Activated naive CD8-positive, alpha-beta T cell treated with anti-CD3 and anti-CD28 coated beads, Interleukin-2, amount 10 ng/mL, durations not matched to agents 7 days and 5 days (primary cell): ENCODE results near the gene KIAA1958. TPM values are rescaled to one million over a fixed set of nuclear protein-coding genes. Genes with fewer than 3 reads are reported as not detected.
A peak's percentile ranks its signal among the peaks of the same experiment; 100 is the strongest.
"Not testable (repeated sequence)": the region's sequence is repeated elsewhere in the genome, so short reads cannot be mapped to it uniquely, and the experiment has no call there.

Experiments used
- ATAC-seq: fragments of 150-1000 bp; cut with Tn5 transposase; one replicate; pipeline ENCODE4 v1.10.0; 2021; ENCODE audit warnings: low read depth, moderate library complexity
- POLR2A ChIA-PET: fragments of 350-600 bp; sonication (Branson Sonifier 250); formaldehyde crosslinking; loops from one replicate; lab custom pipeline; 2021; ENCODE audit warnings: antibody characterized with exemption; lab: Charles Lee
- DNase-seq: peaks from one replicate; pipeline ENCODE4 v3.0.0; 2021
- H3K27ac Mint-ChIP-seq: one replicate; pipeline ENCODE4 v1.8.0; 2022; ENCODE audit warnings: mild to moderate bottlenecking, mixed read lengths
- H3K27me3 Mint-ChIP-seq: one replicate; pipeline ENCODE4 v1.8.0; 2022; ENCODE audit warnings: mild to moderate bottlenecking, moderate library complexity, mixed read lengths
- H3K36me3 Mint-ChIP-seq: one replicate; pipeline ENCODE4 v1.8.0; 2021; ENCODE audit warnings: mild to moderate bottlenecking, mixed read lengths
- H3K4me1 Mint-ChIP-seq: one replicate; pipeline ENCODE4 v1.8.0; 2021; ENCODE audit warnings: mixed read lengths
- H3K4me3 Mint-ChIP-seq: one replicate; pipeline ENCODE4 v1.8.0; 2022; ENCODE audit warnings: mild to moderate bottlenecking, moderate library complexity, mixed read lengths
- H3K9me3 Mint-ChIP-seq: one replicate; pipeline ENCODE4 v1.8.0; 2021; ENCODE audit warnings: mixed read lengths
- total RNA-seq, 2 experiments: library from RNA; stranded (reverse); gene quantifications; one replicate each; pipeline ENCODE4 v1.2.3, GENCODE V29; 2021

The KIAA1958 gene
- total RNA-seq, 2 experiments from 2014 or later, result 13.3 to 15.0 TPM

GRCh38 chr9:112664531-112664930, 177.9 kb downstream of the KIAA1958 start:
- Mint-ChIP-seq H3K27ac (no peak overlapping the region), H3K4me1 (peaks cover 3% of the 10 kb centered on the region), H3K9me3 (no peaks in the 10 kb centered on the region), H3K4me3 (no peak overlapping the region), H3K36me3 (no peaks in the 10 kb centered on the region), H3K27me3 (peaks cover 2% of the 10 kb centered on the region)
- ATAC-seq (no peak), DNase-seq (no peak)
- POLR2A ChIA-PET, result no interaction called here

- DNase-seq (no peak), ATAC-seq (no peak)
- Mint-ChIP-seq H3K27ac (no peak overlapping the region), H3K4me3 (no peak overlapping the region), H3K27me3 (peaks cover 2% of the 10 kb centered on the region), H3K9me3 (no peaks in the 10 kb centered on the region), H3K4me1 (peaks cover 3% of the 10 kb centered on the region), H3K36me3 (no peaks in the 10 kb centered on the region)
- POLR2A ChIA-PET, result no interaction called here
These were observed 178.7 kb downstream of the KIAA1958 start for GRCh38 chr9:112665347-112665746.

DNA sequence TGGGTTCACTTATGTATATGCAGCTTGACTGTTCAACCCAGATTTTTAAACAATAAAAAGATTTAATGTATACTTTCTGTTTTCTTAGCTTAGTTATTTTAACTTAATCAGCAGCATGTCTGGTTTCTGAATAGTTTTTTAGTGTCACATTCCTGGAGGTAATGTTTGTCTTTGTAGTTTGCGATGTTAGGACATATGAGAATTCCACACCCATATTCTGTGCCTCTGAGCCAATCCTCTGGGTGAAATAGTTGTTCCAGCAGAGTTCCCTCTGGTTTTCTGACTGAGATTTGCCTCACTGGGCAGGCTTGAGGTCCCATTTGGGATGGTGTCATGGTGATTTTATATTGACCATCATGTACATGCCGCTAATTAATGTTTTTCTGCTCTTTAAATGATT, 182.7 kb downstream of the KIAA1958 start:
- DNase-seq (no peak), ATAC-seq (no peak)
- no peaks in the 10 kb centered on the region for H3K36me3 Mint-ChIP-seq
- H3K4me1 Mint-ChIP-seq, result peaks cover 3% of the 10 kb centered on the region
- H3K9me3 Mint-ChIP-seq, result no peaks in the 10 kb centered on the region
- H3K4me3 Mint-ChIP-seq, result no peak overlapping the region
- no peak overlapping the region for H3K27ac Mint-ChIP-seq
- peaks cover 2% of the 10 kb centered on the region for H3K27me3 Mint-ChIP-seq
- POLR2A ChIA-PET, result no interaction called here

DNA sequence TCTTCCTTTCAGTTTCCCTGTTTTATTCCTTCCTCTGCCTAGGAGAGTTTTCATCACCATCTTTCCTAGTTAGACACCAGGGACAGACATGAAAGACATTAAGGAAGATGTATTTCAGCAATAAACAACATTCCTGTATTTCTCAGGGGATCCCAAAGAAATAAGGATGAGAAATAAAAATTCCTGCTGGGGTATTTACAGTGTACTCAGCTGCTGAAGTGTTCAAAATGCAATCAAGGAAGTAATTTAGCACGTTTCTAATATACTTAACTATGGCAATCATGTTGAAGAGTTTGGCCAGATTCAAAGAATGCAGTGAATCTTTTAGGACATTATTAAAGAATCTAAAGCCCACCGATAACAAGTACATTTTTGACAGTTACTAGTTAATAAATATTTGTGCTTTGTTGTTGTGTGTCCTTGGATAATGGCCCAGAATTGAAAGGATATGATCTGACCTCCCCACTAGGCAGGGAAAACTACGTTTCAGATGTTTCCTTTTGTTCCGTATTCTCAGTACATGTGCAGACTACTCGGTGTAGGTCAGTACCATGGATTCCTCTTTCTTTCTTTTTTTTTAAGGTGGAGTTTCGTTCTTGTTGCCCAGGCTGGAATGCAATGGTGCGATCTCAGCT, 184.5 kb downstream of the KIAA1958 start:
- no peak for ATAC-seq
- no peaks in the 10 kb centered on the region for H3K36me3 Mint-ChIP-seq
- peaks cover 6% of the 10 kb centered on the region for H3K4me1 Mint-ChIP-seq
- H3K4me3 Mint-ChIP-seq, result no peak overlapping the region
- H3K9me3 Mint-ChIP-seq, result no peaks in the 10 kb centered on the region
- peaks cover 2% of the 10 kb centered on the region for H3K27me3 Mint-ChIP-seq
- no peak for DNase-seq
- POLR2A ChIA-PET, result no interaction called here
- no peak overlapping the region for H3K27ac Mint-ChIP-seq

- POLR2A ChIA-PET, H3K4me1 Mint-ChIP-seq, H3K9me3 Mint-ChIP-seq, H3K27me3 Mint-ChIP-seq, H3K4me3 Mint-ChIP-seq, H3K27ac Mint-ChIP-seq, DNase-seq, H3K36me3 Mint-ChIP-seq, ATAC-seq: not testable (repeated sequence)
These were observed 186.6 kb downstream of the KIAA1958 start for GRCh38 chr9:112673221-112673620.

- POLR2A ChIA-PET, result no interaction called here
- Mint-ChIP-seq H3K36me3 (peaks cover 5% of the 10 kb centered on the region), H3K9me3 (peaks cover 12% of the 10 kb centered on the region), H3K27ac (no peak overlapping the region), H3K4me1 (peaks cover 3% of the 10 kb centered on the region), H3K27me3 (no peaks in the 10 kb centered on the region), H3K4me3 (no peak overlapping the region)
- ATAC-seq (no peak), DNase-seq (no peak)
These were observed 190.4 kb downstream of the KIAA1958 start for GRCh38 chr9:112677040-112677439.

DNA sequence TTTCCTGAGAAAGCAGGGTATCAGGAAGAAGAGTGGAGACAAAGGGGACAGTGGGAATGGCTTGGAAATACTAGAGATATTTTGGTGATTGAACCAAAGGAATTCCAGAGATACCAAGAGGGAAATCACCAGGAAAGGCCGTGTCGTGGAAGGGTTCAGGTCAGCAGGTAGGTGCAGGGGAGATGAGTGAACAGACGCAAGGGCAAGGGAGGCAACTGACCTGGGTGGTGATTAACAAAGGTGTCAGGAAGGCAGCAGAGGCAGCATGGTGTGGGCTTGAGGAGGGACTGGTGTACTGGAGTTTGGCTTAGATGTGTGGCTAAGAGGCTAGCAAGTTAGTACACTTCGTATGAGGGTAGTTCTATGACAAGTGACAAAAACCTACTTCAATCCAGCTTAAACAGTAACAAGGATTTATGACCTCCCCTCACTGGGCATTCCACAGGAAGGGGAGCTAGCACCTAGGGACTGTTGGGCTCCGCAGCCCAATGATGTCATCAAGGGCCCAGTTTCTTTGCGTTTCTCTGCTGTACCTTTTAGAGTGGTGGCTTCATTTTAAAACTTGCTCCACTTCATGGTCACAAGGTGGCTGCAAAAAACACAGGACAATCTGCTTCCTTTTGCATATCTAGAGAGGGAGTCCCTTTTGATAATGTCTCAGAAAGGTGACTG, 194.2 kb downstream of the KIAA1958 start:
- DNase-seq, result no peak
- Mint-ChIP-seq H3K4me3 (no peak overlapping the region), H3K27me3 (no peaks in the 10 kb centered on the region), H3K36me3 (peaks cover 22% of the 10 kb centered on the region), H3K27ac (no peak overlapping the region), H3K4me1 (peaks cover 6% of the 10 kb centered on the region), H3K9me3 (peaks cover 14% of the 10 kb centered on the region)
- POLR2A ChIA-PET, result interaction anchor here (0.7 kb wide), 1 partner anchor 11 kb away, joined by 11 read pairs; no protein-coding TSS in a partner anchor
- ATAC-seq, result no peak

DNA sequence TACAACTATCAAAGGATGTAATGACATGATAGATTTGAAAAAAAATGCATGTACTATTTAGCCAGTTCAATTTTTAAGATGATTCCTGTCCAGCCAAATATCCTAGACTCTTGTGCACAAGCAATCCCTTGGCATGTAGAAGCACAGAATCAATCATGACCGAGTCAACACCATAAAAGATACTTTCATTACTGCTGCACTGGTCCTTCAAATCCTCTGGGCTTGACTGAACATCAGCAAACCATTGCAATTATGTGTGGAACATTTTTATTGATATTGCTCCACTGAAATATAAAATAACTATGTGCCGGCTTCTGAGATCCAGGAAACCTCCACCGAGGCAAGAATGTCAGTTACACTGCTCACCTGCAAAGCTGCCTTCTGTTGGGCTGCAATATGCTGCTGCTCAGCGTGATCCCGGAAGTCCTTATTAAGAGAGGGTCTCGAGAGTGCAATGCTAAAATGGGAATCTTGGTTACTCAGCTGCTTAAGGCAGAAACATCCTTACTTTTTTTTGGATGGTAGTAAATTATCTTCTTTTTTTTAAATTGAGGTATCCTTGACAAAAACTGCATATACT, 202.6 kb downstream of the KIAA1958 start:
- DNase-seq, result no peak
- Mint-ChIP-seq H3K4me1 (peaks cover 7% of the 10 kb centered on the region), H3K27me3 (no peaks in the 10 kb centered on the region), H3K27ac (no peak overlapping the region), H3K36me3 (peaks cover 42% of the 10 kb centered on the region), H3K4me3 (no peak overlapping the region), H3K9me3 (no peaks in the 10 kb centered on the region)
- POLR2A ChIA-PET, result no interaction called here
- ATAC-seq, result no peak

- Mint-ChIP-seq H3K36me3 (peaks cover 36% of the 10 kb centered on the region), H3K27me3 (no peaks in the 10 kb centered on the region), H3K27ac (no peak overlapping the region), H3K9me3 (no peaks in the 10 kb centered on the region), H3K4me1 (peaks cover 27% of the 10 kb centered on the region), H3K4me3 (no peak overlapping the region)
- POLR2A ChIA-PET, result no interaction called here
- DNase-seq (no peak), ATAC-seq (no peak)
These were observed 208.3 kb downstream of the KIAA1958 start for GRCh38 chr9:112694706-112695555.

DNA sequence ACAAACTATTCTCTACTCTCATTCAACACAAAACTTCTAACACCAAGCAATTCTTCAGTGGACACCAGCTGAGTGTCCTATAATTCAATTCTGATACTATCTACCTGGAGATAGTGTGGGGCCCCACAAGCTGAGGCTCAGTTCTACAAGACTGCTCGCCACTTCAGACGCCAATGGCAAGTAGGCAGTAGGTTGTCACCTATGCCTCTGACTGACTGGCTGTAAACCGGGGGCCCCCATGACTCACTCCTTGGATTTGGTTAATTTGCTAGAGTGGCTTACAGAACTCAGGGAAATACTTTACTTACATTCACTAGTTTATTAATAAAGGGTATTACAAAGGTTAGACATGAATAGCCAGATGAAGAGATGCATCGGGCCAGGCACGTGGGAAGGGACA, 209.8 kb downstream of the KIAA1958 start:
- H3K27ac Mint-ChIP-seq, result peak overlapping the region; percentile 38
- H3K9me3 Mint-ChIP-seq, result no peaks in the 10 kb centered on the region
- DNase-seq, result no peak
- no peaks in the 10 kb centered on the region for H3K27me3 Mint-ChIP-seq
- H3K36me3 Mint-ChIP-seq, result peaks cover 41% of the 10 kb centered on the region
- ATAC-seq, result no peak
- POLR2A ChIA-PET, result no interaction called here
- no peak overlapping the region for H3K4me3 Mint-ChIP-seq
- peaks cover 30% of the 10 kb centered on the region for H3K4me1 Mint-ChIP-seq

DNA sequence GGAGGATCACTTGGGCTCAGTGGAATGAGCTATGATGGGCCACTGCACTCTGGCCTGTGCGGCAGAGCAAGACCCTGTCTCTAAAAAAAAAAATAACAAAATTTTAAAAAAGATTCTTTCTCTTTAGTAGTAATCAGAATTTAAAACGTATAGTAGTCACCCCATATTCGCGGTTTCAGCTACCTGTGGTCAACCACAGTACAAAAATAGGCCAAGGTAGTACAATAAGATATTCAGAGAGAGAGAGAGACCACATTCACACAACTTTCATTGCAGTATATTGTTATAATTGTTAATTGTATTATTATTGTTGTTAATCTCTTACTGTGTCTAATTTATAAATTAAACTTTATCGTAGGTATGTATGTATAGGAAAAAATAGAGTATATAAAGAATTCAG, 212.6 kb downstream of the KIAA1958 start:
- H3K36me3 Mint-ChIP-seq, result peaks cover 33% of the 10 kb centered on the region
- H3K27ac Mint-ChIP-seq, result peak overlapping the region; percentile 48
- H3K27me3 Mint-ChIP-seq, result no peaks in the 10 kb centered on the region
- POLR2A ChIA-PET, result no interaction called here
- ATAC-seq, result peak; percentile 65
- peaks cover 29% of the 10 kb centered on the region for H3K4me1 Mint-ChIP-seq
- peak overlapping the region; percentile 47 for H3K4me3 Mint-ChIP-seq
- DNase-seq, result no peak
- H3K9me3 Mint-ChIP-seq, result no peaks in the 10 kb centered on the region

DNA sequence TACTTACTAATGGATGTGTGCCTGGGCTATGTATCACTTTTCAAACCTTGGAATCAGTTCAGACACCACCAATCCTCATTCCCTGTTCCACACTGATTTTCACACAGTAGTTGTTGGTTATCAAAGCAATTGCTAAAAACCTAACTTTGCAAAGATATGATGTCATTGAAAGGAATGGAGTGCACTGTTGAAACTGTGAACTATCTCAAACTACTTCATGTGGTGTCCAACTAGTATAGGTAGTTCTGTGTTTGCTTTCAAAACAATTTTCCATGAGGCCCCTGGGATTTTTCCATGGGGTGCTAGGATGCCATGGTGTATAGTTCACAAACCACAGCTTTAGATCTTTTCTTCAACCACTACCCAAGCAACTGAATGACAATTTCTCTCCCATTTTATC, 213.5 kb downstream of the KIAA1958 start:
- peaks cover 33% of the 10 kb centered on the region for H3K36me3 Mint-ChIP-seq
- ATAC-seq (no peak), DNase-seq (no peak)
- H3K27ac Mint-ChIP-seq, result no peak overlapping the region
- H3K4me3 Mint-ChIP-seq, result no peak overlapping the region
- H3K4me1 Mint-ChIP-seq, result peaks cover 29% of the 10 kb centered on the region
- no peaks in the 10 kb centered on the region for H3K9me3 Mint-ChIP-seq
- POLR2A ChIA-PET, result interaction anchor here (1.0 kb wide), 1 partner anchor 367 kb away, joined by 3 read pairs; the partner anchor contains the start of gene PTBP3
- no peaks in the 10 kb centered on the region for H3K27me3 Mint-ChIP-seq

GRCh38 chr9:112703304-112703703, 216.7 kb downstream of the KIAA1958 start:
- H3K9me3 Mint-ChIP-seq, result no peaks in the 10 kb centered on the region
- H3K36me3 Mint-ChIP-seq, result peaks cover 28% of the 10 kb centered on the region
- H3K4me1 Mint-ChIP-seq, result peaks cover 25% of the 10 kb centered on the region
- no peak overlapping the region for H3K27ac Mint-ChIP-seq
- POLR2A ChIA-PET, result no interaction called here
- ATAC-seq (no peak), DNase-seq (no peak)
- no peaks in the 10 kb centered on the region for H3K27me3 Mint-ChIP-seq
- H3K4me3 Mint-ChIP-seq, result no peak overlapping the region
